GM23248 (cell line): Measurements from ENCODE around the gene CAMK4. TPM values are rescaled to one million over a fixed set of nuclear protein-coding genes. Genes with fewer than 3 reads are reported as not detected.

Experiments
- DNase-seq: peaks from one replicate; pipeline ENCODE4 v3.0.0-alpha.2; 2015
- H2AFZ ChIP-seq: fragments of 200-600 bp; sonication (generic); 2 replicates; pipeline ENCODE4 v1.6.1; 2016; ENCODE audit warnings: antibody characterized with exemption
- H3F3A ChIP-seq: fragments of 200-600 bp; sonication (generic); 2 replicates; pipeline ENCODE4 v1.6.1; 2016; ENCODE audit warnings: mild to moderate bottlenecking, antibody characterized with exemption, mixed run types; ENCODE audit not compliant: insufficient read depth
- H3K27ac ChIP-seq: fragments of 200-600 bp; sonication (generic); 2 replicates; pipeline ENCODE4 v1.5.1; 2016; ENCODE audit warnings: mild to moderate bottlenecking
- H3K27me3 ChIP-seq: fragments of 200-600 bp; sonication (generic); replicated peaks from 2 replicates; pipeline ENCODE4 v1.6.1; 2016; ENCODE audit warnings: mild to moderate bottlenecking; ENCODE audit not compliant: insufficient read depth
- H3K36me3 ChIP-seq: fragments of 200-600 bp; sonication (generic); 2 replicates; pipeline ENCODE4 v1.6.1; 2016; ENCODE audit warnings: low read depth, mild to moderate bottlenecking
- H3K4me1 ChIP-seq: fragments of 200-600 bp; sonication (generic); 2 replicates; pipeline ENCODE4 v1.6.1; 2016; ENCODE audit warnings: mild to moderate bottlenecking; ENCODE audit not compliant: insufficient read depth
- H3K4me2 ChIP-seq: fragments of 200-600 bp; sonication (generic); one replicate; pipeline ENCODE4 v1.6.1; 2016; ENCODE audit warnings: mild to moderate bottlenecking; ENCODE audit not compliant: unreplicated experiment
- H3K4me3 ChIP-seq: fragments of 200-600 bp; sonication (generic); 2 replicates; pipeline ENCODE4 v1.5.1; 2016; ENCODE audit warnings: mild to moderate bottlenecking
- H3K79me2 ChIP-seq: fragments of 200-600 bp; sonication (generic); 2 replicates; pipeline ENCODE4 v1.6.1; 2016; ENCODE audit warnings: mild to moderate bottlenecking; ENCODE audit not compliant: insufficient read depth
- H3K9ac ChIP-seq: fragments of 200-600 bp; sonication (generic); 2 replicates; pipeline ENCODE4 v1.6.1; 2016; ENCODE audit warnings: mild to moderate bottlenecking
- H3K9me2 ChIP-seq: fragments of 200-600 bp; sonication (generic); 2 replicates; pipeline ENCODE4 v1.6.1; 2016; ENCODE audit warnings: mixed run types, mild to moderate bottlenecking, moderate library complexity; ENCODE audit not compliant: insufficient read depth
- H3K9me3 ChIP-seq: fragments of 200-600 bp; sonication (generic); one replicate; pipeline ENCODE4 v1.6.1; 2017; ENCODE audit warnings: low read depth
- H4K20me1 ChIP-seq: fragments of 200-600 bp; sonication (generic); 2 replicates; pipeline ENCODE4 v1.6.0; 2016; ENCODE audit not compliant: insufficient read depth
- EZH2 ChIP-seq: fragments of 200-600 bp; sonication (generic); IDR thresholded peaks from 2 replicates; pipeline ENCODE4 v1.6.1; 2018; ENCODE audit warnings: antibody characterized with exemption, mild to moderate bottlenecking; ENCODE audit not compliant: insufficient read depth, poor library complexity, severe bottlenecking
- EZH2phosphoT487 ChIP-seq: fragments of 200-600 bp; sonication (generic); IDR thresholded peaks from 2 replicates; pipeline ENCODE4 v1.6.1; 2018; ENCODE audit warnings: antibody characterized with exemption, moderate library complexity, mild to moderate bottlenecking, low read depth; ENCODE audit not compliant: insufficient read depth
- WGBS, 2 experiments: methylation state at CpG; one replicate each; pipeline ENCODE4 v1.1.6; 2015 to 2017; ENCODE audit warnings: low lambda C conversion rate in 2 of 2, low coverage in 1 of 2; ENCODE audit errors: missing lambda C conversion rate in 2 of 2; 5-methylcytosine and 5-hydroxymethylcytosine counted together
- in situ Hi-C: fragments of 300-500 bp; cut with MboI; formaldehyde crosslinking; loops from 2 replicates; pipeline ENCODE4 v1.15.0; 2020
- polyA plus RNA-seq: library from polyadenylated mRNA; unstranded; fragments of >200 nt; fragmentation: Nextera tagmentation; extraction: Ambion mirVana; gene quantifications from 2 replicates; pipeline ENCODE4 v1.2.1, GENCODE V29; 2016
- total RNA-seq: library from RNA; depleted of rRNA; stranded (reverse); fragments of >200 nt; shearing (Covaris generic); gene quantifications from 2 replicates; pipeline ENCODE4 v1.2.3, GENCODE V29; 2014

CAMK4 gene
- total and polyA plus RNA-seq, 2 experiments from 2014 or later = 3.2 to 3.6 TPM

GRCh38 chr5:111245654-111246053, 21.5 kb downstream of the CAMK4 start:
- H3F3A ChIP-seq = no peaks in the 10 kb centered on the region
- no peaks in the 10 kb centered on the region for H3K36me3 ChIP-seq
- H3K27me3 ChIP-seq = no peaks in the 10 kb centered on the region
- no peaks in the 10 kb centered on the region for H3K4me1 ChIP-seq
- H3K4me3 ChIP-seq = no peak overlapping the region
- no peak for TF ChIP-seq EZH2phosphoT487
- TF ChIP-seq EZH2 = no peak
- WGBS, 2 experiments = 69 to 75% methylated on average over 2 of the region's 2 CpGs
- H3K27ac ChIP-seq = no peak overlapping the region
- H3K9me3 ChIP-seq = no peaks in the 10 kb centered on the region
- no peak for DNase-seq
- no peaks in the 10 kb centered on the region for H3K9me2 ChIP-seq
- H3K79me2 ChIP-seq = no peaks in the 10 kb centered on the region
- H3K9ac ChIP-seq = no peak overlapping the region
- in situ Hi-C loops = no loop called here
- H4K20me1 ChIP-seq = no peaks in the 10 kb centered on the region
- H3K4me2 ChIP-seq = no peak overlapping the region
- no peak overlapping the region for H2AFZ ChIP-seq

GRCh38 chr5:111246459-111246858, 22.3 kb downstream of the CAMK4 start:
- no peaks in the 10 kb centered on the region for H3K9me2 ChIP-seq
- 30 to 52% methylated on average over 1 of the region's 1 CpG for WGBS, 2 experiments
- H3K27me3 ChIP-seq = no peaks in the 10 kb centered on the region
- in situ Hi-C loops = no loop called here
- H3K4me3 ChIP-seq = no peak overlapping the region
- no peaks in the 10 kb centered on the region for H3K4me1 ChIP-seq
- no peak overlapping the region for H3K4me2 ChIP-seq
- no peaks in the 10 kb centered on the region for H3K36me3 ChIP-seq
- TF ChIP-seq EZH2 = no peak
- TF ChIP-seq EZH2phosphoT487 = no peak
- no peak overlapping the region for H3K9ac ChIP-seq
- no peak for DNase-seq
- no peak overlapping the region for H3K27ac ChIP-seq
- no peaks in the 10 kb centered on the region for H3F3A ChIP-seq
- no peaks in the 10 kb centered on the region for H3K9me3 ChIP-seq
- H3K79me2 ChIP-seq = no peaks in the 10 kb centered on the region
- H4K20me1 ChIP-seq = no peaks in the 10 kb centered on the region
- H2AFZ ChIP-seq = no peak overlapping the region

- DNase-seq = no peak
- Histone ChIP-seq H3F3A (no peaks in the 10 kb centered on the region), H3K27me3 (no peaks in the 10 kb centered on the region), H3K9me2 (no peaks in the 10 kb centered on the region), H3K4me2 (no peak overlapping the region), H3K79me2 (no peaks in the 10 kb centered on the region), H3K9me3 (no peaks in the 10 kb centered on the region), H3K36me3 (no peaks in the 10 kb centered on the region), H3K4me1 (no peaks in the 10 kb centered on the region), H3K27ac (no peak overlapping the region), H3K4me3 (no peak overlapping the region), H3K9ac (no peak overlapping the region), H4K20me1 (no peaks in the 10 kb centered on the region), H2AFZ (peak overlapping the region; percentile 13; the same call in 1 of the 2 replicates)
- TF ChIP-seq EZH2phosphoT487 = no peak
- TF ChIP-seq EZH2 = no peak
- 66 to 68% methylated on average over 3 of the region's 3 CpGs for WGBS, 2 experiments
- in situ Hi-C loops = no loop called here
These were observed 24.4 kb downstream of the CAMK4 start for GRCh38 chr5:111248571-111248970.

GRCh38 chr5:111251921-111252320, 27.7 kb downstream of the CAMK4 start:
- Histone ChIP-seq H3K27ac (no peak overlapping the region), H2AFZ (no peak overlapping the region), H4K20me1 (no peaks in the 10 kb centered on the region), H3K27me3 (no peaks in the 10 kb centered on the region), H3K79me2 (no peaks in the 10 kb centered on the region), H3K4me3 (no peak overlapping the region), H3K36me3 (no peaks in the 10 kb centered on the region), H3K9me3 (no peaks in the 10 kb centered on the region), H3K4me2 (no peak overlapping the region), H3F3A (no peaks in the 10 kb centered on the region), H3K4me1 (no peaks in the 10 kb centered on the region), H3K9me2 (no peaks in the 10 kb centered on the region), H3K9ac (no peak overlapping the region)
- TF ChIP-seq EZH2phosphoT487 (no peak), EZH2 (no peak)
- WGBS, 2 experiments = 13% methylated on average over 6 of the region's 6 CpGs
- DNase-seq = peak; percentile 58
- in situ Hi-C loops = no loop called here
